ENCODE results near the gene SPATA2L.

GRCh38 chr16:89689142-89689541, 12.4 kb downstream of the SPATA2L start:
- TF ChIP-seq CTCF (IDR thresholded peaks at IDR 0.05; ENCODE audit: insufficient read depth, low read length) (no peak), GABPA (IDR thresholded peaks at IDR 0.05; ENCODE audit: low read depth) (no peak), REST (IDR thresholded peaks at IDR 0.05; ENCODE audit: insufficient replicate concordance, low read depth) (no peak), SPI1 (IDR thresholded peaks at IDR 0.05; ENCODE audit: borderline replicate concordance, low read depth) (no peak), POLR2AphosphoS5 (IDR thresholded peaks at IDR 0.05; ENCODE audit: low read depth) (no peak)

Measured in HL-60 (cell line).